ENCODE measurements around the gene MEGF8.

MEGF8 gene

GRCh38 chr19:42286349-42287016, 39.0 kb upstream of the MEGF8 start:
- Histone ChIP-seq H3K27me3 (ENCODE audit: low read length) (no peaks in the 10 kb centered on the region), H3K4me2 (ENCODE audit: low read depth, low read length, poor library complexity, severe bottlenecking) (peak overlapping the region; percentile 69), H3F3A (ENCODE audit: insufficient read depth) (peaks cover 16% of the 10 kb centered on the region), H3K36me3 (ENCODE audit: low read length) (no peaks in the 10 kb centered on the region), H3K9me3 (ENCODE audit: insufficient read depth, low read length) (no peaks in the 10 kb centered on the region), H3K9ac (ENCODE audit: low read length) (0 out of 2 replicates have a peak overlapping the region, but pooled peaks have one; percentile 76), H3K79me2 (ENCODE audit: insufficient read depth, low read length) (peaks cover 15% of the 10 kb centered on the region; the same call in 1 of the 2 replicates), H3K9me2 (replicated peaks; ENCODE audit: insufficient read depth, low read length) (no peaks in the 10 kb centered on the region), H3K4me3 (ENCODE audit: insufficient read depth, low read length, poor library complexity, severe bottlenecking) (no peak overlapping the region), H4K20me1 (ENCODE audit: low read depth, low read length) (no peaks in the 10 kb centered on the region), H3K27ac (ENCODE audit: low read depth, low read length) (peak overlapping the region; percentile 72), H2AFZ (ENCODE audit: low read depth, low read length, severe bottlenecking) (no peak overlapping the region)
- TF ChIP-seq CTCF (IDR thresholded peaks at IDR 0.05; ENCODE audit: insufficient read depth, low read length, poor library complexity, severe bottlenecking) (no peak), EZH2phosphoT487 (conservative IDR thresholded peaks at IDR 0.05; ENCODE audit: low read length) (no peak)

- Histone ChIP-seq H3K79me2 (ENCODE audit: insufficient read depth, low read length) (peaks cover 15% of the 10 kb centered on the region; the same call in 1 of the 2 replicates), H3K9ac (ENCODE audit: low read length) (no peak overlapping the region), H3K4me2 (ENCODE audit: low read depth, low read length, poor library complexity, severe bottlenecking) (no peak overlapping the region), H3F3A (ENCODE audit: insufficient read depth) (peaks cover 9% of the 10 kb centered on the region), H2AFZ (ENCODE audit: low read depth, low read length, severe bottlenecking) (no peak overlapping the region), H3K9me2 (replicated peaks; ENCODE audit: insufficient read depth, low read length) (no peaks in the 10 kb centered on the region), H3K9me3 (ENCODE audit: insufficient read depth, low read length) (no peaks in the 10 kb centered on the region), H4K20me1 (ENCODE audit: low read depth, low read length) (no peaks in the 10 kb centered on the region), H3K27ac (ENCODE audit: low read depth, low read length) (no peak overlapping the region), H3K36me3 (ENCODE audit: low read length) (no peaks in the 10 kb centered on the region), H3K27me3 (ENCODE audit: low read length) (no peaks in the 10 kb centered on the region), H3K4me3 (ENCODE audit: insufficient read depth, low read length, poor library complexity, severe bottlenecking) (no peak overlapping the region)
- TF ChIP-seq EZH2phosphoT487 (conservative IDR thresholded peaks at IDR 0.05; ENCODE audit: low read length) = no peak
- no peak for TF ChIP-seq CTCF (IDR thresholded peaks at IDR 0.05; ENCODE audit: insufficient read depth, low read length, poor library complexity, severe bottlenecking)
Observed at GRCh38 chr19:42287017-42287826, 38.2 kb upstream of the MEGF8 start.

- Histone ChIP-seq H2AFZ (ENCODE audit: low read depth, low read length, severe bottlenecking) (no peak overlapping the region), H3K27me3 (ENCODE audit: low read length) (no peaks in the 10 kb centered on the region), H3K9ac (ENCODE audit: low read length) (no peak overlapping the region), H3K36me3 (ENCODE audit: low read length) (no peaks in the 10 kb centered on the region), H4K20me1 (ENCODE audit: low read depth, low read length) (no peaks in the 10 kb centered on the region), H3K27ac (ENCODE audit: low read depth, low read length) (no peak overlapping the region), H3K9me3 (ENCODE audit: insufficient read depth, low read length) (no peaks in the 10 kb centered on the region), H3K4me3 (ENCODE audit: insufficient read depth, low read length, poor library complexity, severe bottlenecking) (no peak overlapping the region), H3K79me2 (ENCODE audit: insufficient read depth, low read length) (peaks cover 15% of the 10 kb centered on the region; the same call in 1 of the 2 replicates), H3K9me2 (replicated peaks; ENCODE audit: insufficient read depth, low read length) (no peaks in the 10 kb centered on the region), H3K4me2 (ENCODE audit: low read depth, low read length, poor library complexity, severe bottlenecking) (no peak overlapping the region), H3F3A (ENCODE audit: insufficient read depth) (peaks cover 5% of the 10 kb centered on the region)
- TF ChIP-seq EZH2phosphoT487 (conservative IDR thresholded peaks at IDR 0.05; ENCODE audit: low read length) = no peak
- no peak for TF ChIP-seq CTCF (IDR thresholded peaks at IDR 0.05; ENCODE audit: insufficient read depth, low read length, poor library complexity, severe bottlenecking)
Observed at GRCh38 chr19:42287827-42288107, 37.7 kb upstream of the MEGF8 start.
